Type B pancreatic cell (in vitro differentiated cells): ENCODE data around the gene CYP3A7. TPM values are rescaled to one million over a fixed set of nuclear protein-coding genes. Genes with fewer than 3 reads are reported as not detected.
"Not testable (repeated sequence)": the region's sequence is repeated elsewhere in the genome, so short reads cannot be mapped to it uniquely, and the experiment has no call there.

ENCODE experiments used
- DNase-seq: peaks from one replicate; pipeline ENCODE4 v3.0.0; 2021; ENCODE audit warnings: mixed read lengths; ENCODE audit not compliant: unreplicated experiment; ENCODE audit errors: extremely low spot score
- H3K27ac Mint-ChIP-seq: 2 replicates; pipeline ENCODE4 v1.8.0; 2021; ENCODE audit warnings: mild to moderate bottlenecking, mixed read lengths
- H3K27me3 Mint-ChIP-seq: 2 replicates; pipeline ENCODE4 v1.8.0; 2021; ENCODE audit warnings: mixed read lengths
- H3K36me3 Mint-ChIP-seq: 2 replicates; pipeline ENCODE4 v1.8.0; 2021; ENCODE audit warnings: mixed read lengths
- H3K4me1 Mint-ChIP-seq: one replicate; pipeline ENCODE4 v1.8.0; 2021; ENCODE audit warnings: mixed read lengths; ENCODE audit not compliant: unreplicated experiment
- H3K4me3 Mint-ChIP-seq: 2 replicates; pipeline ENCODE4 v1.8.0; 2021; ENCODE audit warnings: mild to moderate bottlenecking, mixed read lengths
- H3K9me3 Mint-ChIP-seq: 2 replicates; pipeline ENCODE4 v1.8.0; 2021; ENCODE audit warnings: mixed read lengths
- total RNA-seq: library from RNA; stranded (reverse); gene quantifications from 2 replicates; pipeline ENCODE4 v1.2.1, GENCODE V29; 2021; ENCODE audit warnings: low replicate concordance
- TF ChIP-seq, protein P1 (sequence below): fragments of 200-600 bp; sonication (generic); conservative IDR thresholded peaks from 2 replicates; pipeline ENCODE4 v1.5.0; 2021; ENCODE audit warnings: antibody characterized with exemption, mild to moderate bottlenecking

The CYP3A7 gene
- total RNA-seq, 1 donor from 2014 or later: 0.46 TPM

DNA sequence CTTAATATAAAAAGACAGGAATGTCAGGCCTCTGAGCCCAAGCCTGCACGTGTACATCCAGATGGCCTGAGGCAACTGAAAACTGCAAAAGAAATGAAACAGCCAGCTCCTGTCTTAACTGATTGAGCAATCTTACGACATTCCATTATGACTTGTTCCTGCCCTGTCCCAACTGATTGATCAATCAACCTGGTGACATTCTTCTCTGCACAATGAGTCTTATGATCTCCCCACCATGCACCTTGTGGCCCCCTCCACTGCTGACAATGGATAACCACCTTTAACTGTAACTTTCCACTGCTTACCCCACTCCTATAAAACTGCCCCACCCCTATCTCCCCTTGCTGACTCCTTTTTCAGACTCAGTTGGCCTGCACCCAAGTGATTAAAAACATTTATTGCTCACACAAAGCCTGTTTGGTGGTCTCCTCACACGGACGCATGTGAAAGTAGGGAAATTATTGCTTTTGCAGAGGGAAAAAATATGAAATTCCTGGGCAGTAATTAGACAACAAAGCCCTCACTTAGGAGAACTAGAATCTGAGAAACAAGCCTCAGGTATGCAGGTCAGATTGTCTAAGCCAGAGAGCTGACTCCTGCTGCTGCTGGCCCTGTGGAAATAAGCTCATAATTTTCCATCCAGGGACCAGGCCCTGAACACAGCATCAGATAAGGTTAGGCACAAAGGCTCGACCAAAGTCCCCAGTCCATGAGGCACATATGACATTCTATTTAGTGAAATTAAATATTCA lies 5.3 kb downstream of the CYP3A7 start:
- H3K36me3 Mint-ChIP-seq: no peaks in the 10 kb centered on the region
- no peak overlapping the region for H3K27ac Mint-ChIP-seq
- TF ChIP-seq, protein P1, sequence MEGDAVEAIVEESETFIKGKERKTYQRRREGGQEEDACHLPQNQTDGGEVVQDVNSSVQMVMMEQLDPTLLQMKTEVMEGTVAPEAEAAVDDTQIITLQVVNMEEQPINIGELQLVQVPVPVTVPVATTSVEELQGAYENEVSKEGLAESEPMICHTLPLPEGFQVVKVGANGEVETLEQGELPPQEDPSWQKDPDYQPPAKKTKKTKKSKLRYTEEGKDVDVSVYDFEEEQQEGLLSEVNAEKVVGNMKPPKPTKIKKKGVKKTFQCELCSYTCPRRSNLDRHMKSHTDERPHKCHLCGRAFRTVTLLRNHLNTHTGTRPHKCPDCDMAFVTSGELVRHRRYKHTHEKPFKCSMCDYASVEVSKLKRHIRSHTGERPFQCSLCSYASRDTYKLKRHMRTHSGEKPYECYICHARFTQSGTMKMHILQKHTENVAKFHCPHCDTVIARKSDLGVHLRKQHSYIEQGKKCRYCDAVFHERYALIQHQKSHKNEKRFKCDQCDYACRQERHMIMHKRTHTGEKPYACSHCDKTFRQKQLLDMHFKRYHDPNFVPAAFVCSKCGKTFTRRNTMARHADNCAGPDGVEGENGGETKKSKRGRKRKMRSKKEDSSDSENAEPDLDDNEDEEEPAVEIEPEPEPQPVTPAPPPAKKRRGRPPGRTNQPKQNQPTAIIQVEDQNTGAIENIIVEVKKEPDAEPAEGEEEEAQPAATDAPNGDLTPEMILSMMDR: no peak
- H3K4me1 Mint-ChIP-seq: peaks cover 4% of the 10 kb centered on the region
- no peaks in the 10 kb centered on the region for H3K27me3 Mint-ChIP-seq
- DNase-seq: no peak
- H3K9me3 Mint-ChIP-seq: no peaks in the 10 kb centered on the region
- peak overlapping the region; percentile 76 for H3K4me3 Mint-ChIP-seq

- no peaks in the 10 kb centered on the region for H3K9me3 Mint-ChIP-seq
- no peak overlapping the region for H3K27ac Mint-ChIP-seq
- no peak overlapping the region for H3K4me3 Mint-ChIP-seq
- DNase-seq: no peak
- TF ChIP-seq, protein P1: no peak
- no peaks in the 10 kb centered on the region for H3K36me3 Mint-ChIP-seq
- no peaks in the 10 kb centered on the region for H3K27me3 Mint-ChIP-seq
- peaks cover 4% of the 10 kb centered on the region for H3K4me1 Mint-ChIP-seq
Observed at GRCh38 chr7:99728615-99729014, 6.4 kb downstream of the CYP3A7 start.

GRCh38 chr7:99723201-99723600 lies 11.8 kb downstream of the CYP3A7 start:
- Mint-ChIP-seq H3K4me3 (peak overlapping the region; percentile 25), H3K27ac (peak overlapping the region; percentile 40)
- not testable (repeated sequence) for DNase-seq, H3K4me1 Mint-ChIP-seq, H3K36me3 Mint-ChIP-seq, H3K27me3 Mint-ChIP-seq, H3K9me3 Mint-ChIP-seq

- no peak overlapping the region for H3K4me3 Mint-ChIP-seq
- no peaks in the 10 kb centered on the region for H3K4me1 Mint-ChIP-seq
- no peak for DNase-seq
- H3K27me3 Mint-ChIP-seq: no peaks in the 10 kb centered on the region
- H3K9me3 Mint-ChIP-seq: no peaks in the 10 kb centered on the region
- H3K36me3 Mint-ChIP-seq: no peaks in the 10 kb centered on the region
- TF ChIP-seq, protein P1: no peak
- no peak overlapping the region for H3K27ac Mint-ChIP-seq
Observed at GRCh38 chr7:99720800-99721595, 14.0 kb downstream of the CYP3A7 start.

DNA sequence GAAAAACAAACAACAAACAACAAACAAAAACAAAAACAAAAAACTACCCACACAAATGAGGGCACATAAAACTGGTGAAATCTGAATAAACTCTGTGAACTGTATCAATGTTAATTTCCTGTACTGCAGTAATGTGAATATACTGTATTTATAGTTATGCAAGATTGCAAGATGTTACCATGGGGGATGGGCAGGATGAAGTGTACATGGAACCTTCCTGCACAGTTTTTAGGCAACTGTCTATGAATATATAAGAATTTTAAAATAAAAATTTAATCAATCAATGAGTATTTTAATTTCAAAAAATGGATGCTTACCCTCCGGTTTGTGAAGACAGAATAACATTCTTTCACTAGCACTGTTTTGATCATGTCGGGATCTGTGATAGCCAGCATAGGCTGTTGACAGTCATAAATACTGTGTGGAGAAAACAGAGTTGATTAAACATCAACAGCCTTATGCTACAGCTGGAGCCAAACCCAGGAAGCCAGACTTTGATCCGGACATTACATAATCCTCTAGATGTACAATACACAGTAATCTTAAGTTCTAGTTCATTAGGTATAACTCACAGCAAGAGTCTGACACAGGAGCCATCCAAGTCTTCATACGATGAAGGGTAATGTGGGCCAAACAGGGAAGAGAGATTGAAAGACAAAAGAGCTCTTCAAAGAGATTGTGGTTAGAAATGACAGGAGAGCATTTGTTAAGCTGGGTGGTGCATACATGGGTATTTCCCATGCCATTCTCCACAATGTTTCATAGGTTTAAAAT lies 14.8 kb downstream of the CYP3A7 start:
- no peak overlapping the region for H3K4me3 Mint-ChIP-seq
- H3K27me3 Mint-ChIP-seq: no peaks in the 10 kb centered on the region
- no peak overlapping the region for H3K27ac Mint-ChIP-seq
- no peak for DNase-seq
- TF ChIP-seq, protein P1: no peak
- H3K36me3 Mint-ChIP-seq: no peaks in the 10 kb centered on the region
- H3K9me3 Mint-ChIP-seq: no peaks in the 10 kb centered on the region
- no peaks in the 10 kb centered on the region for H3K4me1 Mint-ChIP-seq
